PC-9 (cell line): Measurements from ENCODE around the gene RASSF4.

Source experiments
- EZH2 ChIP-seq: fragments of 200-600 bp; sonication (generic); IDR thresholded peaks from 2 replicates; pipeline ENCODE4 v1.8.0; 2017; ENCODE audit warnings: antibody characterized with exemption, low read depth
- TF ChIP-seq, protein P1 (sequence below): fragments of 200-600 bp; sonication (generic); conservative IDR thresholded peaks from 2 replicates; pipeline ENCODE4 v1.6.1; 2017; ENCODE audit warnings: mixed run types, antibody characterized with exemption, mild to moderate bottlenecking, moderate library complexity

DNA sequence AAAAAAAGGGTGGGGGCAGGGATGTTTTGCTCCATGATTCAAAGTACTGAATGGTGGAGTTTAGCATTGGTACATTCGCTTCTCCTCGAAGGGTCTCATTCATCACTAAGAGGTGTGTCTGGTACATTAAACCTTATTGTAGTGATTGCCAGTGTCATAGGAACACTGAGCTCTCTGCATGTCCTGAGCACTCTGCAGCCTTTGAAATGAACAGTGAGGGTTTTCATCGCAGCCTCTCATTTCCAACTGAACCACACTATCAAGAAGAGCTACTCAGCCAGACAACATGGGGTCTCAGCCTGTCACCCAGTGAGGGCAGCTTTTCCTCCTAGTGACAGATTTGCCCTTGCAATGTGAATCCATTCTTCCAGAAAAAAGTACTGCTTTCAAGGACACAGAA is 26.6 kb downstream of the RASSF4 start:
- TF ChIP-seq, protein P1, sequence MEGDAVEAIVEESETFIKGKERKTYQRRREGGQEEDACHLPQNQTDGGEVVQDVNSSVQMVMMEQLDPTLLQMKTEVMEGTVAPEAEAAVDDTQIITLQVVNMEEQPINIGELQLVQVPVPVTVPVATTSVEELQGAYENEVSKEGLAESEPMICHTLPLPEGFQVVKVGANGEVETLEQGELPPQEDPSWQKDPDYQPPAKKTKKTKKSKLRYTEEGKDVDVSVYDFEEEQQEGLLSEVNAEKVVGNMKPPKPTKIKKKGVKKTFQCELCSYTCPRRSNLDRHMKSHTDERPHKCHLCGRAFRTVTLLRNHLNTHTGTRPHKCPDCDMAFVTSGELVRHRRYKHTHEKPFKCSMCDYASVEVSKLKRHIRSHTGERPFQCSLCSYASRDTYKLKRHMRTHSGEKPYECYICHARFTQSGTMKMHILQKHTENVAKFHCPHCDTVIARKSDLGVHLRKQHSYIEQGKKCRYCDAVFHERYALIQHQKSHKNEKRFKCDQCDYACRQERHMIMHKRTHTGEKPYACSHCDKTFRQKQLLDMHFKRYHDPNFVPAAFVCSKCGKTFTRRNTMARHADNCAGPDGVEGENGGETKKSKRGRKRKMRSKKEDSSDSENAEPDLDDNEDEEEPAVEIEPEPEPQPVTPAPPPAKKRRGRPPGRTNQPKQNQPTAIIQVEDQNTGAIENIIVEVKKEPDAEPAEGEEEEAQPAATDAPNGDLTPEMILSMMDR: no peak
- no peak for TF ChIP-seq EZH2
